B cell (primary cell): ENCODE measurements around the gene SYNPR. TPM values are rescaled to one million over a fixed set of nuclear protein-coding genes. Genes with fewer than 3 reads are reported as not detected.

Source experiments
- ATAC-seq: fragments of 200-7000 bp; cut with Tn5 transposase; one replicate; pipeline ENCODE4 v1.10.0; 2021; ENCODE audit warnings: low read depth, mild to moderate bottlenecking, moderate number of reproducible peaks, moderate library complexity
- CTCF ChIA-PET: fragments of 350-600 bp; sonication (Branson Sonifier 250); formaldehyde crosslinking; loops from one replicate; lab custom pipeline; 2021; ENCODE audit warnings: antibody characterized with exemption, inconsistent platforms; lab: Charles Lee
- POLR2A ChIA-PET: fragments of 350-600 bp; sonication (Branson Sonifier 250); formaldehyde crosslinking; loops from one replicate; lab custom pipeline; 2021; ENCODE audit warnings: antibody characterized with exemption; lab: Charles Lee
- DNase-seq: peaks from one replicate; pipeline ENCODE4 v3.0.0; 2013
- H2AFZ ChIP-seq: 2 replicates; pipeline ENCODE4 v1.6.1; 2012; ENCODE audit warnings: mild to moderate bottlenecking, low read depth, low read length; ENCODE audit not compliant: insufficient read depth, poor library complexity, severe bottlenecking
- H3K27ac ChIP-seq, 2 donors: 1 replicate in 1 of 2; 2 replicates in 1 of 2; pipeline ENCODE4 v1.5.1; 2012 to 2013; ENCODE audit warnings: low read length in 2 of 2, mild to moderate bottlenecking in 2 of 2, moderate library complexity in 1 of 2
- H3K27me3 ChIP-seq, 4 experiments: fragments of 200-600 bp in 1 of 4; sonication (generic) in 1 of 4; replicated peaks in 1 of 4; 1 replicate in 2 of 4; 2 replicates in 2 of 4; pipeline versions ENCODE4 v1.6.1 to v1.7.0; 2013 to 2016; ENCODE audit warnings: low read length in 3 of 4, mild to moderate bottlenecking in 2 of 4, mixed read lengths in 1 of 4, moderate library complexity in 1 of 4; ENCODE audit not compliant: insufficient read depth in 4 of 4, control insufficient read depth in 3 of 4; ENCODE audit errors: control extremely low read depth in 1 of 4
- H3K36me3 ChIP-seq, 2 experiments: replicated peaks in 1 of 2; 1 replicate in 1 of 2; 2 replicates in 1 of 2; pipeline versions ENCODE4 v1.6.1 to v1.7.1; 2013; ENCODE audit warnings: low read length in 1 of 2; ENCODE audit not compliant: insufficient read depth in 2 of 2, control insufficient read depth in 1 of 2; ENCODE audit errors: control extremely low read depth in 1 of 2, extremely low read depth in 1 of 2
- H3K4me1 ChIP-seq, 2 donors: fragments of 200-600 bp in 1 of 2; sonication (generic) in 1 of 2; 1 replicate in 1 of 2; 2 replicates in 1 of 2; pipeline versions ENCODE4 v1.5.1 to v1.6.1; 2013 to 2017; ENCODE audit warnings: low read length in 2 of 2; ENCODE audit not compliant: control insufficient read depth in 2 of 2, insufficient read depth in 2 of 2
- H3K4me2 ChIP-seq: replicated peaks from 2 replicates; pipeline ENCODE3; 2012; ENCODE audit warnings: mild to moderate bottlenecking, low read depth, low read length; ENCODE audit not compliant: poor library complexity, severe bottlenecking
- H3K4me3 ChIP-seq, 5 experiments: fragments of 200-600 bp in 1 of 5; sonication (generic) in 1 of 5; 1 replicate in 3 of 5; 2 replicates in 2 of 5; pipeline versions ENCODE4 v1.5.1 to v1.7.0; 2011 to 2016; ENCODE audit warnings: low read length in 4 of 5, mild to moderate bottlenecking in 4 of 5, low read depth in 2 of 5, control low read depth in 1 of 5, moderate library complexity in 1 of 5; ENCODE audit not compliant: insufficient read depth in 1 of 5; ENCODE audit errors: control extremely low read depth in 1 of 5, extremely low read depth in 1 of 5
- H3K79me2 ChIP-seq: fragments of 200-600 bp; sonication (generic); one replicate; pipeline ENCODE4 v1.6.0; 2016; ENCODE audit warnings: low read length; ENCODE audit not compliant: control insufficient read depth, insufficient read depth
- H3K9ac ChIP-seq: fragments of 200-600 bp; sonication (generic); 2 replicates; pipeline ENCODE4 v1.6.1; 2017; ENCODE audit warnings: mild to moderate bottlenecking, low read length, moderate library complexity
- H3K9me3 ChIP-seq, 3 donors: one replicate each; pipeline versions ENCODE4 v1.6.1 to v1.7.1; 2013; ENCODE audit warnings: low read length in 2 of 3; ENCODE audit not compliant: control insufficient read depth in 2 of 3, insufficient read depth in 1 of 3; ENCODE audit errors: control extremely low read depth in 1 of 3
- H4K20me1 ChIP-seq: 2 replicates; pipeline ENCODE4 v1.6.0; 2012; ENCODE audit warnings: mild to moderate bottlenecking, low read length; ENCODE audit not compliant: insufficient read depth, control insufficient read depth, poor library complexity, severe bottlenecking
- H3K27ac Mint-ChIP-seq: one replicate; pipeline ENCODE4 v1.8.0; 2021; ENCODE audit warnings: mixed read lengths
- H3K27me3 Mint-ChIP-seq: one replicate; pipeline ENCODE4 v1.8.0; 2021; ENCODE audit warnings: mixed read lengths
- H3K4me1 Mint-ChIP-seq: one replicate; pipeline ENCODE4 v1.8.0; 2021; ENCODE audit warnings: mixed read lengths
- H3K4me3 Mint-ChIP-seq: one replicate; pipeline ENCODE4 v1.8.0; 2021; ENCODE audit warnings: mixed read lengths
- H3K9me3 Mint-ChIP-seq: one replicate; pipeline ENCODE4 v1.8.0; 2022; ENCODE audit warnings: mixed read lengths; ENCODE audit not compliant: insufficient read depth
- EZH2 ChIP-seq: IDR thresholded peaks from 2 replicates; pipeline ENCODE4 v1.6.1; 2012; ENCODE audit warnings: borderline replicate concordance, low read depth, mild to moderate bottlenecking, moderate library complexity, low read length; ENCODE audit not compliant: insufficient read depth, poor library complexity, severe bottlenecking
- WGBS: methylation state at CpG from one replicate; pipeline ENCODE4 v1.1.5; 2013; ENCODE audit warnings: missing lambda C conversion rate; ENCODE audit not compliant: insufficient coverage; 5-methylcytosine and 5-hydroxymethylcytosine counted together
- intact Hi-C: fragments of 100-400 bp; cut with micrococcal nuclease; formaldehyde crosslinking; loops from one replicate; pipeline ENCODE4 v1.10.0; 2022
- polyA plus RNA-seq: library from polyadenylated mRNA; depleted of rRNA; stranded (reverse); fragments of >200 nt; gene quantifications from 2 replicates; pipeline ENCODE4 v1.2.3, GENCODE V29; 2012
- total RNA-seq, 2 donors: library from RNA; stranded (reverse); fragments of 120-200 nt in 1 of 2; gene quantifications; 1 replicate in 1 of 2; 2 replicates in 1 of 2; pipeline versions ENCODE4 v1.2.3 to v1.2.4, GENCODE V29; 2013 to 2022
- TF ChIP-seq, protein P1 (sequence below): fragments of 200-600 bp; IDR thresholded peaks from one replicate; pipeline ENCODE4 v1.8.0; 2022; ENCODE audit warnings: antibody characterized with exemption, mild to moderate bottlenecking

Gene SYNPR
- total and polyA plus RNA-seq, 2 donors (not counting 1 experiment from before 2014, with no cell fraction given), result not detected

DNA sequence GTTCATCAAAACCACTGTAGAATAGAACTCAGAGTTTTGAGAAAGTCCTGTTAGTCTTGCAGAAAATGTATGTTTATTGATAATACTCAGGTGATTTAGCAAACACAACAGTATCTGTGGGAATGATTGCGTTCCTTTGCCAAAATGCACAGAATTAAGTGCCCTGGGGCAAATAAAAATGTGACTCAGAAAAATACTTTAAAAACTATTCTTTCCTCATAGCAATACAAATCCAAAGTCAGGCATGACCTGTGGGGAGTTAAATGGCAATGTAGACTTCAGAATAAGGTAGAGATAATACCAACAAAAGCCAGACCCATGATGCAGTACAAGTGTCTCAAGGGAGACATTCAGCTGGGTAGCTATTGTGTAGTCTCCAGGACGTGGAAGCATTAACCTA is 302.0 kb downstream of the SYNPR start:
- Mint-ChIP-seq H3K27me3 (no peaks in the 10 kb centered on the region), H3K4me1 (no peaks in the 10 kb centered on the region), H3K4me3 (no peak overlapping the region), H3K9me3 (peaks cover 3% of the 10 kb centered on the region), H3K27ac (no peak overlapping the region)
- POLR2A ChIA-PET, result no interaction called here
- no peaks in the 10 kb centered on the region for H4K20me1 ChIP-seq
- H3K9me3 ChIP-seq, result no peaks in the 10 kb centered on the region
- DNase-seq (no peak), ATAC-seq (no peak)
- H3K27me3 ChIP-seq, result no peaks in the 10 kb centered on the region
- no peaks in the 10 kb centered on the region for H3K4me1 ChIP-seq
- no peak overlapping the region for H3K4me3 ChIP-seq
- no peak for TF ChIP-seq EZH2
- TF ChIP-seq, protein P1, sequence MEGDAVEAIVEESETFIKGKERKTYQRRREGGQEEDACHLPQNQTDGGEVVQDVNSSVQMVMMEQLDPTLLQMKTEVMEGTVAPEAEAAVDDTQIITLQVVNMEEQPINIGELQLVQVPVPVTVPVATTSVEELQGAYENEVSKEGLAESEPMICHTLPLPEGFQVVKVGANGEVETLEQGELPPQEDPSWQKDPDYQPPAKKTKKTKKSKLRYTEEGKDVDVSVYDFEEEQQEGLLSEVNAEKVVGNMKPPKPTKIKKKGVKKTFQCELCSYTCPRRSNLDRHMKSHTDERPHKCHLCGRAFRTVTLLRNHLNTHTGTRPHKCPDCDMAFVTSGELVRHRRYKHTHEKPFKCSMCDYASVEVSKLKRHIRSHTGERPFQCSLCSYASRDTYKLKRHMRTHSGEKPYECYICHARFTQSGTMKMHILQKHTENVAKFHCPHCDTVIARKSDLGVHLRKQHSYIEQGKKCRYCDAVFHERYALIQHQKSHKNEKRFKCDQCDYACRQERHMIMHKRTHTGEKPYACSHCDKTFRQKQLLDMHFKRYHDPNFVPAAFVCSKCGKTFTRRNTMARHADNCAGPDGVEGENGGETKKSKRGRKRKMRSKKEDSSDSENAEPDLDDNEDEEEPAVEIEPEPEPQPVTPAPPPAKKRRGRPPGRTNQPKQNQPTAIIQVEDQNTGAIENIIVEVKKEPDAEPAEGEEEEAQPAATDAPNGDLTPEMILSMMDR, result no peak
- H2AFZ ChIP-seq, result no peak overlapping the region
- WGBS, result no CpG with 5 or more reads among the region's 2 CpGs
- no peaks in the 10 kb centered on the region for H3K79me2 ChIP-seq
- CTCF ChIA-PET, result no interaction called here
- intact Hi-C loops, result no loop called here
- no peak overlapping the region for H3K27ac ChIP-seq
- H3K36me3 ChIP-seq, result no peaks in the 10 kb centered on the region
- H3K9ac ChIP-seq, result no peak overlapping the region
- H3K4me2 ChIP-seq, result no peak overlapping the region

DNA sequence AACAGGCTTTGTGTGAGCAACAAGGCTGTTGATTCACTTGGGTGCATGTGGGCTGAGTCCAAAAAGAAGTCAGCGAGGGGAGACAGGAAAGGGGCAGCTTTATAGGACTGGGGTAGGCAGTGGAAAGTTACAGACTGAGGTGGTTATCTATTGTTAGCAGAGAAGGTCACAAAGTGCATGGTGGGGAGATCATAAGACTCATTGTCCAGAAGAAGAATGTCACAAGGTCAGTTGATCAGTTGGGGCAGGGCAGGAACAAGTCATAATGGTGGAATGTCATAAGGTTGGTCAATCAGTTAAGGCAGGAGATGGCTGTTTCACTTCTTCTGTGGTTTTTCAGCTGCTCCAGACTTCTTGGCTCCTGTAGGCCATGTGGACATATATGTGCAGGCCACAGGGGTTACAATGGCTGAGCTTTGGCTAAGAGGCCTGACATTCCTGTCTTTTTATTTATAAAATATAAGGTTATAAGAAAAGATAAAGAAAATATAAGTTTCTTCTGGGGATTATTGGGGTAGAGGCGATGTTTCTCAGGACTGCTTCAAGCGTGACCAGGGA is 304.9 kb downstream of the SYNPR start:
- Mint-ChIP-seq H3K27ac (no peak overlapping the region), H3K4me1 (no peaks in the 10 kb centered on the region), H3K9me3 (peaks cover 3% of the 10 kb centered on the region), H3K27me3 (no peaks in the 10 kb centered on the region), H3K4me3 (no peak overlapping the region)
- Histone ChIP-seq H3K4me2 (no peak overlapping the region), H3K36me3 (no peaks in the 10 kb centered on the region), H3K27ac (no peak overlapping the region), H3K9ac (no peak overlapping the region), H3K27me3 (no peaks in the 10 kb centered on the region), H4K20me1 (no peaks in the 10 kb centered on the region), H3K4me3 (no peak overlapping the region), H3K79me2 (no peaks in the 10 kb centered on the region), H2AFZ (no peak overlapping the region), H3K4me1 (no peaks in the 10 kb centered on the region), H3K9me3 (no peaks in the 10 kb centered on the region)
- ATAC-seq, result no peak
- POLR2A ChIA-PET, result no interaction called here
- intact Hi-C loops, result no loop called here
- 58% methylated on average over 1 of the region's 3 CpGs for WGBS
- TF ChIP-seq, protein P1, result no peak
- no peak for TF ChIP-seq EZH2
- DNase-seq, result no peak
- CTCF ChIA-PET, result no interaction called here
